Retinal pigment epithelial cell (primary cell): Measurements from ENCODE around the gene PCDHA3.
"Not testable (repeated sequence)": the region's sequence is repeated elsewhere in the genome, so short reads cannot be mapped to it uniquely, and the experiment has no call there.

ENCODE experiments used
- DNase-seq: peaks from one replicate; pipeline ENCODE4 v3.0.0-alpha.2; 2010; ENCODE audit warnings: low read depth
- H3K4me3 ChIP-seq: 2 replicates; pipeline ENCODE4 v1.5.1; 2011; ENCODE audit warnings: mild to moderate bottlenecking, low read length, control low read depth, moderate library complexity
- CTCF ChIP-seq: conservative IDR thresholded peaks from 2 replicates; pipeline ENCODE4 v1.5.1; 2011; ENCODE audit warnings: low read depth, low read length, control low read depth, inconsistent platforms

PCDHA3 gene

GRCh38 chr5:140791089-140791488, 9.8 kb upstream of the PCDHA3 start:
- no peak for DNase-seq
- H3K4me3 ChIP-seq, result no peak overlapping the region
- TF ChIP-seq CTCF, result no peak

GRCh38 chr5:140794595-140795258, 6.1 kb upstream of the PCDHA3 start, which contains the start of gene PCDHA2:
Gene PCDHA2 (plus strand): TSS chr5:140794852.
- H3K4me3 ChIP-seq, result no peak within 1 kb of the TSS
- TF ChIP-seq CTCF, result no peak
- no peak for DNase-seq

- peak; percentile 24 for TF ChIP-seq CTCF
- DNase-seq, result no peak
- no peak overlapping the region for H3K4me3 ChIP-seq
These were observed 5.6 kb upstream of the PCDHA3 start for GRCh38 chr5:140795259-140795641.

- H3K4me3 ChIP-seq, DNase-seq: not testable (repeated sequence)
These were observed 4.7 kb upstream of the PCDHA3 start for GRCh38 chr5:140796072-140796717.

GRCh38 chr5:140796718-140797095, 4.2 kb upstream of the PCDHA3 start:
- TF ChIP-seq CTCF, result no peak
- no peak overlapping the region for H3K4me3 ChIP-seq
- DNase-seq, result no peak

- no peak for DNase-seq
- peak; percentile 28 for TF ChIP-seq CTCF
- no peak overlapping the region for H3K4me3 ChIP-seq
These were observed 611 bp downstream of the PCDHA3 start for GRCh38 chr5:140801494-140801841.

- H3K4me3 ChIP-seq, DNase-seq: not testable (repeated sequence)
These were observed 1.5 kb downstream of the PCDHA3 start for GRCh38 chr5:140802381-140802780.

- no peak for DNase-seq
- no peak for TF ChIP-seq CTCF
- no peak overlapping the region for H3K4me3 ChIP-seq
These were observed 2.0 kb downstream of the PCDHA3 start for GRCh38 chr5:140802781-140803271.
